K562 (cell line): ENCODE data around the gene VEGFB. TPM values are rescaled to one million over a fixed set of nuclear protein-coding genes. Genes with fewer than 3 reads are reported as not detected.

Experiments used
- BRD9 ChIP-seq: fragments of 450-650 bp; IDR thresholded peaks from 2 replicates; pipeline ENCODE4 v1.6.1; 2018; ENCODE audit warnings: low read depth; ENCODE audit not compliant: partially characterized antibody
- CAMTA2 ChIP-seq: fragments of 250-450 bp; sonication (Bioruptor Pico); conservative IDR thresholded peaks from 2 replicates; pipeline ENCODE4 v1.5.1; 2022
- CHD4 ChIP-seq: fragments of 200-600 bp; sonication (generic); IDR thresholded peaks from 3 replicates; pipeline ENCODE4 v1.6.1; 2012; ENCODE audit warnings: low read depth, mild to moderate bottlenecking, mixed read lengths, low read length, inconsistent platforms; ENCODE audit not compliant: insufficient read depth, insufficient replicate concordance, poor library complexity, severe bottlenecking
- ELK1 ChIP-seq: sonication (generic); formaldehyde crosslinking; IDR thresholded peaks from 2 replicates; pipeline ENCODE4 v1.8.1; 2022; ENCODE audit warnings: missing genetic modification reagents
- FOSL1 ChIP-seq: fragments of 200-800 bp; sonication (Bioruptor generic); conservative IDR thresholded peaks from 2 replicates; pipeline ENCODE4 v1.6.1; 2016; ENCODE audit warnings: missing genetic modification characterization, missing compliant biosample characterization
- FOXJ3 ChIP-seq: sonication (generic); formaldehyde crosslinking; IDR thresholded peaks from 2 replicates; pipeline ENCODE4 v1.4.0; 2020; ENCODE audit warnings: mild to moderate bottlenecking, missing genetic modification reagents
- FOXP4 ChIP-seq: sonication (generic); formaldehyde crosslinking; IDR thresholded peaks from 2 replicates; pipeline ENCODE4 v1.8.0; 2022; ENCODE audit warnings: mild to moderate bottlenecking, missing genetic modification reagents, borderline replicate concordance
- GTF2A2 ChIP-seq: IDR thresholded peaks from 2 replicates; pipeline ENCODE4 v1.6.1; 2016; ENCODE audit warnings: mild to moderate bottlenecking, missing genetic modification characterization, missing compliant biosample characterization
- HEY1 ChIP-seq: fragments of 250-450 bp; sonication (Bioruptor Pico); IDR thresholded peaks from 2 replicates; pipeline ENCODE4 v1.5.0; 2020; ENCODE audit warnings: mild to moderate bottlenecking, moderate library complexity, borderline replicate concordance
- HOMEZ ChIP-seq: fragments of 250-450 bp; sonication (Bioruptor Pico); IDR thresholded peaks from 2 replicates; pipeline ENCODE4 v1.4.0; 2020; ENCODE audit warnings: mild to moderate bottlenecking, moderate library complexity
- MXI1 ChIP-seq: IDR thresholded peaks from 2 replicates; pipeline ENCODE4 v1.6.1; 2011; ENCODE audit warnings: low read depth, mild to moderate bottlenecking, improper control_type of control experiment, low read length
- NKRF ChIP-seq: fragments of 450-650 bp; IDR thresholded peaks from 2 replicates; pipeline ENCODE4 v1.6.1; 2016; ENCODE audit warnings: borderline replicate concordance
- PKNOX1 ChIP-seq: fragments of 450-650 bp; IDR thresholded peaks from 2 replicates; pipeline ENCODE4 v1.6.1; 2016
- RBBP5 ChIP-seq: fragments of 200-600 bp; sonication (generic); IDR thresholded peaks from 2 replicates; pipeline ENCODE4 v1.6.1; 2012; ENCODE audit warnings: borderline replicate concordance, mild to moderate bottlenecking, low read length, control low read depth, inconsistent platforms; ENCODE audit not compliant: insufficient read depth, poor library complexity, severe bottlenecking
- RHOXF2B ChIP-seq: fragments of 250-450 bp; sonication (Bioruptor Pico); conservative IDR thresholded peaks from 2 replicates; pipeline ENCODE4 v1.5.1; 2021
- SMAD3 ChIP-seq: fragments of 450-650 bp; formaldehyde crosslinking; conservative IDR thresholded peaks from 2 replicates; pipeline ENCODE4 v1.4.0; 2020; ENCODE audit warnings: mild to moderate bottlenecking
- TAF9B ChIP-seq: fragments of 450-650 bp; IDR thresholded peaks from 2 replicates; pipeline ENCODE4 v1.6.1; 2018; ENCODE audit warnings: mild to moderate bottlenecking; ENCODE audit not compliant: partially characterized antibody
- TARDBP ChIP-seq: fragments of 450-650 bp; IDR thresholded peaks from 2 replicates; pipeline ENCODE4 v1.6.1; 2016
- ZNF224 ChIP-seq: sonication (generic); formaldehyde crosslinking; IDR thresholded peaks from 2 replicates; pipeline ENCODE4 v1.8.0; 2022; ENCODE audit warnings: mild to moderate bottlenecking, missing genetic modification reagents
- ZNF274 ChIP-seq: IDR thresholded peaks from 2 replicates; pipeline ENCODE4 v1.6.1; 2011; ENCODE audit warnings: low read depth, mild to moderate bottlenecking, low read length, moderate library complexity, borderline replicate concordance
- ZNF583 ChIP-seq: fragments of 250-450 bp; sonication (Bioruptor Pico); IDR thresholded peaks from 2 replicates; pipeline ENCODE4 v1.4.0; 2020
- polyA plus RNA-seq, 8 experiments: library from polyadenylated mRNA; depleted of rRNA in 4 of 8; stranded (reverse) in 5 of 8; unstranded in 3 of 8; fragments of >200 nt; fragmentation: Nextera tagmentation in 2 of 8; fragmentation: Illumina TruSeq in 1 of 8; extraction: Ambion mirVana in 2 of 8; extraction: Trizol in 1 of 8; gene quantifications; 2 replicates each; pipeline versions ENCODE4 v1.2.1 to v1.2.3, GENCODE V29; 2011 to 2014; ENCODE audit warnings: inconsistent platforms in 1 of 8, missing spikeins in 1 of 8
- total RNA-seq, 7 experiments: library from RNA; depleted of rRNA in 6 of 7; stranded (reverse); fragments of >200 nt in 6 of 7; fragmentation: Illumina TruSeq in 2 of 7; extraction: Trizol in 2 of 7; gene quantifications; 2 replicates each; pipeline versions ENCODE4 v1.2.1 to v1.2.3, GENCODE V29; 2011 to 2021; ENCODE audit warnings: low replicate concordance in 1 of 7

VEGFB gene
- total and polyA plus RNA-seq, 9 of the 15 experiments (the other 6 are each of a cell fraction or from before 2014, with no cell fraction given): 11.0 to 83.4 (median 25.7) TPM

GRCh38 chr11:64185175-64185692, 49.1 kb upstream of the VEGFB start (continued):
- TF ChIP-seq NKRF (peak; percentile 93; the same call in 1 of the 2 replicates), CAMTA2 (CRISPR knock-in tag) (0 out of 2 replicates have a peak, but pooled peaks have one; percentile 60), RHOXF2B (CRISPR knock-in tag) (0 out of 2 replicates have a peak, but pooled peaks have one; percentile 26), ZNF583 (CRISPR knock-in tag) (peak; percentile 85), TARDBP (0 out of 2 replicates have a peak, but pooled peaks have one; percentile 60), HOMEZ (CRISPR knock-in tag) (peak; percentile 18; the same call in 1 of the 2 replicates), RBBP5 (peak; percentile 78), HEY1 (CRISPR knock-in tag) (no peak), MXI1 (no peak), FOSL1 (no peak), ZNF224 (CRISPR knock-in tag) (no peak), PKNOX1 (no peak), TAF9B (peak; percentile 75), FOXP4 (CRISPR knock-in tag) (no peak; the same call in 1 of the 2 replicates), CHD4 (no peak), FOXJ3 (CRISPR knock-in tag) (no peak), GTF2A2 (no peak), ZNF274 (no peak), BRD9 (peak; percentile 44), ELK1 (CRISPR knock-in tag) (no peak), SMAD3 (0 out of 2 replicates have a peak, but pooled peaks have one; percentile 40)
